HCT116 (cell line): ENCODE data around the gene GPD1L. TPM values are rescaled to one million over a fixed set of nuclear protein-coding genes. Genes with fewer than 3 reads are reported as not detected.

ENCODE experiments used
- ATAC-seq: fragments of 200-7000 bp; cut with Tn5 transposase; 2 replicates; pipeline ENCODE4 v1.9.1; 2020; ENCODE audit warnings: mild to moderate bottlenecking, moderate library complexity
- BruUV-seq: library from RNA; stranded (reverse); fragments of 400-500 nt; replicated peaks from 2 replicates; lab custom pipeline; 2021; lab: Mats Ljungman, UMichigan
- CTCF ChIA-PET: fragments of 300-600 bp; sonication (Branson Sonifier 250); formaldehyde crosslinking; loops from one replicate; lab custom pipeline; 2021; ENCODE audit warnings: antibody characterized with exemption; lab: Charles Lee
- POLR2A ChIA-PET: fragments of 300-600, 350-600 bp; sonication (Branson Sonifier 250); formaldehyde crosslinking; loops from one replicate; lab custom pipeline; 2021; ENCODE audit warnings: antibody characterized with exemption; lab: Charles Lee
- RAD21 ChIA-PET, 2 experiments: fragments of 300-600 bp; sonication (Branson Sonifier 250); formaldehyde crosslinking; loops; one replicate each; lab custom pipeline; 2023; ENCODE audit warnings: low total read pairs in 2 of 2; ENCODE audit not compliant: uncharacterized antibody in 2 of 2, unreplicated experiment in 2 of 2, low non-redundant PET in 1 of 2; lab: Charles Lee
- DNase-seq: peaks from one replicate; pipeline ENCODE4 v3.0.0-alpha.2; 2010; ENCODE audit warnings: low read depth, low spot score
- H2AFZ ChIP-seq: fragments of 200-600 bp; shearing (Covaris generic), sonication (generic); 2 replicates; pipeline ENCODE4 v1.6.1; 2017; ENCODE audit warnings: low read depth, mixed run types, mixed read lengths, antibody characterized with exemption, low read length; ENCODE audit not compliant: poor library complexity, severe bottlenecking
- H3K27ac ChIP-seq: 2 replicates; pipeline ENCODE4 v1.5.1; 2012; ENCODE audit warnings: low read depth, low read length
- H3K27me3 ChIP-seq: fragments of 200-600 bp; sonication (generic); 2 replicates; pipeline ENCODE4 v1.6.1; 2016; ENCODE audit warnings: mixed run types, low read length, mixed read lengths; ENCODE audit not compliant: insufficient read depth
- H3K36me3 ChIP-seq, 2 experiments: fragments of 200-500 bp in 1 of 2; fragments of 200-600 bp in 1 of 2; sonication (Bioruptor generic) in 1 of 2; sonication (generic) in 1 of 2; 2 replicates each; pipeline versions ENCODE4 v1.5.1 to v1.6.1; 2014 to 2016; ENCODE audit warnings: low read length in 2 of 2, inconsistent platforms in 1 of 2, mixed read lengths in 1 of 2, mixed run types in 1 of 2; ENCODE audit not compliant: insufficient read depth in 2 of 2, control insufficient read depth in 1 of 2
- H3K4me1 ChIP-seq, 2 experiments: fragments of 200-600 bp in 1 of 2; sonication (generic) in 1 of 2; 2 replicates each; pipeline versions ENCODE4 v1.5.1 to v1.6.1; 2012 to 2017; ENCODE audit warnings: low read length in 2 of 2, inconsistent platforms in 1 of 2, mild to moderate bottlenecking in 1 of 2, mixed read lengths in 1 of 2, mixed run types in 1 of 2, moderate library complexity in 1 of 2; ENCODE audit not compliant: insufficient read depth in 2 of 2, control insufficient read depth in 1 of 2
- H3K4me2 ChIP-seq: fragments of 200-600 bp; sonication (generic); 2 replicates; pipeline ENCODE4 v1.6.1; 2017; ENCODE audit warnings: mixed run types, low read length, mixed read lengths
- H3K4me3 ChIP-seq, 2 experiments: fragments of 200-600 bp in 1 of 2; sonication (generic) in 1 of 2; replicated peaks in 1 of 2; 2 replicates each; pipeline ENCODE4 v1.5.1; 2011 to 2016; ENCODE audit warnings: low read length in 2 of 2, control low read depth in 1 of 2, low read depth in 1 of 2, mild to moderate bottlenecking in 1 of 2, mixed read lengths in 1 of 2, mixed run types in 1 of 2
- H3K79me2 ChIP-seq: fragments of 200-600 bp; sonication (generic); 2 replicates; pipeline ENCODE4 v1.6.1; 2017; ENCODE audit warnings: mild to moderate bottlenecking, mixed run types, low read length, moderate library complexity, mixed read lengths; ENCODE audit not compliant: insufficient read depth
- H3K9ac ChIP-seq: fragments of 200-600 bp; sonication (generic); 2 replicates; pipeline ENCODE4 v1.6.1; 2016; ENCODE audit warnings: low read length, mixed read lengths
- H3K9me2 ChIP-seq: fragments of 200-600 bp; sonication (generic), shearing (Covaris generic); 2 replicates; pipeline ENCODE4 v1.6.1; 2017; ENCODE audit warnings: mixed run types, mild to moderate bottlenecking, moderate library complexity; ENCODE audit not compliant: insufficient read depth
- H3K9me3 ChIP-seq, 2 experiments: fragments of 200-500 bp in 1 of 2; fragments of 200-600 bp in 1 of 2; sonication (Bioruptor generic) in 1 of 2; sonication (generic) in 1 of 2; 2 replicates each; pipeline ENCODE4 v1.6.1; 2014 to 2017; ENCODE audit warnings: low read length in 2 of 2, mixed read lengths in 2 of 2, inconsistent platforms in 1 of 2, low read depth in 1 of 2, mild to moderate bottlenecking in 1 of 2, mixed run types in 1 of 2, moderate library complexity in 1 of 2; ENCODE audit not compliant: control insufficient read depth in 1 of 2, insufficient read depth in 1 of 2
- H4K20me1 ChIP-seq: fragments of 200-600 bp; sonication (generic), shearing (Covaris generic); 2 replicates; pipeline ENCODE4 v1.6.1; 2017; ENCODE audit warnings: mixed run types, mild to moderate bottlenecking, moderate library complexity; ENCODE audit not compliant: insufficient read depth
- CEBPB ChIP-seq: IDR thresholded peaks from 2 replicates; pipeline ENCODE4 v1.6.1; 2012; ENCODE audit warnings: low read depth
- EGR1 ChIP-seq: IDR thresholded peaks from 2 replicates; pipeline ENCODE4 v1.6.1; 2012; ENCODE audit warnings: low read depth
- ELF1 ChIP-seq: IDR thresholded peaks from 2 replicates; pipeline ENCODE4 v1.6.1; 2012; ENCODE audit warnings: low read depth, borderline replicate concordance
- RAD21 ChIP-seq: IDR thresholded peaks from 2 replicates; pipeline ENCODE4 v1.6.1; 2012; ENCODE audit warnings: low read depth, mild to moderate bottlenecking
- SRF ChIP-seq: IDR thresholded peaks from 2 replicates; pipeline ENCODE4 v1.6.1; 2012; ENCODE audit warnings: low read depth
- ZFX ChIP-seq: fragments of 450-650 bp; IDR thresholded peaks from 2 replicates; pipeline ENCODE4 v1.6.1; 2017
- intact Hi-C: fragments of 100-400 bp; cut with micrococcal nuclease; formaldehyde crosslinking; loops from 2 replicates; pipeline ENCODE4 v1.10.0; 2022
- total RNA-seq: library from RNA; stranded (reverse); gene quantifications from one replicate; pipeline ENCODE4 v1.2.1, GENCODE V29; 2021; ENCODE audit not compliant: unreplicated experiment
- TF ChIP-seq, protein P1 (sequence below): IDR thresholded peaks from 2 replicates; pipeline ENCODE4 v1.6.1; 2012; ENCODE audit warnings: low read depth
- TF ChIP-seq, protein P2 (sequence below): IDR thresholded peaks from 2 replicates; pipeline ENCODE4 v1.6.1; 2011; ENCODE audit warnings: mild to moderate bottlenecking, low read length, moderate library complexity; ENCODE audit not compliant: insufficient replicate concordance; ENCODE audit errors: extremely low read depth
- TF ChIP-seq, protein P3 (sequence below): IDR thresholded peaks from 2 replicates; pipeline ENCODE4 v1.6.1; 2012

Gene GPD1L
- total RNA-seq, 1 experiment from 2014 or later = 21.9 TPM

DNA sequence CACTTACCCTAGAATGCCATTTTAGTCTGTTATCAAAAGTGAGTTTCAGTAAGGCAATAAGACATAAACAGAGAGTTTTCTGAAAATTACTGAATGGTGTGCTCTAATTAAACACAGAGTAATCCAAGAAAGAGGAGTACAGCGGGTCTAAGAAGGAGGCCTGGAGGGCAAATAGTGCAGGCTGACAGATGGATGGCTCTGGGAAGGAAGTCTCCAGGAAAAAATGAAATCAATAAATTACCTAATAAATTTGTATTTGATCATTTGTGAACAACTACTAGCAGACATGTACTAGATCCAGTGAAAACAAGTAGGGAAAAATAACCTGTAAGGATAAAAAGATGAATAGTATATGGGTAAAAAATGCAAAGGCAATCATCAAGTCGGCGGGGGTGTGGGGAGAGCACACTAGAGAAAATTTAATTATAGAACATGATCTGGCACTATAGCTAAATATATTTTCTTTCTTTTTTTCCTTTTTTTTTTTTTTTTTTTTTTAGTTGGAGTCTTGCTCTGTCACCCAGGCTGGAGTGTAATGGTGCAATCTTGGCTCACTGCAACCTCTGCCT, 22.6 kb upstream of the GPD1L start:
- no peak for TF ChIP-seq ELF1
- no peak for TF ChIP-seq EGR1
- TF ChIP-seq, protein P1, sequence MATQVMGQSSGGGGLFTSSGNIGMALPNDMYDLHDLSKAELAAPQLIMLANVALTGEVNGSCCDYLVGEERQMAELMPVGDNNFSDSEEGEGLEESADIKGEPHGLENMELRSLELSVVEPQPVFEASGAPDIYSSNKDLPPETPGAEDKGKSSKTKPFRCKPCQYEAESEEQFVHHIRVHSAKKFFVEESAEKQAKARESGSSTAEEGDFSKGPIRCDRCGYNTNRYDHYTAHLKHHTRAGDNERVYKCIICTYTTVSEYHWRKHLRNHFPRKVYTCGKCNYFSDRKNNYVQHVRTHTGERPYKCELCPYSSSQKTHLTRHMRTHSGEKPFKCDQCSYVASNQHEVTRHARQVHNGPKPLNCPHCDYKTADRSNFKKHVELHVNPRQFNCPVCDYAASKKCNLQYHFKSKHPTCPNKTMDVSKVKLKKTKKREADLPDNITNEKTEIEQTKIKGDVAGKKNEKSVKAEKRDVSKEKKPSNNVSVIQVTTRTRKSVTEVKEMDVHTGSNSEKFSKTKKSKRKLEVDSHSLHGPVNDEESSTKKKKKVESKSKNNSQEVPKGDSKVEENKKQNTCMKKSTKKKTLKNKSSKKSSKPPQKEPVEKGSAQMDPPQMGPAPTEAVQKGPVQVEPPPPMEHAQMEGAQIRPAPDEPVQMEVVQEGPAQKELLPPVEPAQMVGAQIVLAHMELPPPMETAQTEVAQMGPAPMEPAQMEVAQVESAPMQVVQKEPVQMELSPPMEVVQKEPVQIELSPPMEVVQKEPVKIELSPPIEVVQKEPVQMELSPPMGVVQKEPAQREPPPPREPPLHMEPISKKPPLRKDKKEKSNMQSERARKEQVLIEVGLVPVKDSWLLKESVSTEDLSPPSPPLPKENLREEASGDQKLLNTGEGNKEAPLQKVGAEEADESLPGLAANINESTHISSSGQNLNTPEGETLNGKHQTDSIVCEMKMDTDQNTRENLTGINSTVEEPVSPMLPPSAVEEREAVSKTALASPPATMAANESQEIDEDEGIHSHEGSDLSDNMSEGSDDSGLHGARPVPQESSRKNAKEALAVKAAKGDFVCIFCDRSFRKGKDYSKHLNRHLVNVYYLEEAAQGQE = no peak
- TF ChIP-seq, protein P2, sequence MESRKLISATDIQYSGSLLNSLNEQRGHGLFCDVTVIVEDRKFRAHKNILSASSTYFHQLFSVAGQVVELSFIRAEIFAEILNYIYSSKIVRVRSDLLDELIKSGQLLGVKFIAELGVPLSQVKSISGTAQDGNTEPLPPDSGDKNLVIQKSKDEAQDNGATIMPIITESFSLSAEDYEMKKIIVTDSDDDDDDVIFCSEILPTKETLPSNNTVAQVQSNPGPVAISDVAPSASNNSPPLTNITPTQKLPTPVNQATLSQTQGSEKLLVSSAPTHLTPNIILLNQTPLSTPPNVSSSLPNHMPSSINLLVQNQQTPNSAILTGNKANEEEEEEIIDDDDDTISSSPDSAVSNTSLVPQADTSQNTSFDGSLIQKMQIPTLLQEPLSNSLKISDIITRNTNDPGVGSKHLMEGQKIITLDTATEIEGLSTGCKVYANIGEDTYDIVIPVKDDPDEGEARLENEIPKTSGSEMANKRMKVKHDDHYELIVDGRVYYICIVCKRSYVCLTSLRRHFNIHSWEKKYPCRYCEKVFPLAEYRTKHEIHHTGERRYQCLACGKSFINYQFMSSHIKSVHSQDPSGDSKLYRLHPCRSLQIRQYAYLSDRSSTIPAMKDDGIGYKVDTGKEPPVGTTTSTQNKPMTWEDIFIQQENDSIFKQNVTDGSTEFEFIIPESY = no peak
- TF ChIP-seq SRF = no peak
- TF ChIP-seq ZFX = no peak
- TF ChIP-seq, protein P3, sequence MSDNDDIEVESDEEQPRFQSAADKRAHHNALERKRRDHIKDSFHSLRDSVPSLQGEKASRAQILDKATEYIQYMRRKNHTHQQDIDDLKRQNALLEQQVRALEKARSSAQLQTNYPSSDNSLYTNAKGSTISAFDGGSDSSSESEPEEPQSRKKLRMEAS = no peak
- no peak for TF ChIP-seq RAD21
- no peak for TF ChIP-seq CEBPB
- Histone ChIP-seq H3K4me1 (no peaks in the 10 kb centered on the region), H3K9ac (no peak overlapping the region), H3K9me2 (no peaks in the 10 kb centered on the region), H3K4me3 (no peak overlapping the region), H4K20me1 (no peaks in the 10 kb centered on the region), H3K27me3 (no peaks in the 10 kb centered on the region), H2AFZ (no peak overlapping the region), H3K36me3 (no peaks in the 10 kb centered on the region), H3K79me2 (no peaks in the 10 kb centered on the region), H3K9me3 (no peaks in the 10 kb centered on the region), H3K27ac (no peak overlapping the region), H3K4me2 (no peak overlapping the region)
- ATAC-seq (no peak), DNase-seq (no peak)
- no TSS peak for BruUV-seq
- ChIA-PET RAD21 (no interaction called here), POLR2A (no interaction called here), CTCF (no interaction called here)
- intact Hi-C loops = no loop called here
